KOPT-K1 (cell line): Measurements from ENCODE around the gene TMEM17.

Experiments
- H3K27ac ChIP-seq: fragments of 200-600 bp; sonication (generic); 2 replicates; pipeline ENCODE4 v1.5.1; 2016; ENCODE audit warnings: antibody characterized with exemption, mild to moderate bottlenecking, low read depth, low read length; ENCODE audit not compliant: poor library complexity, severe bottlenecking
- H3K36me3 ChIP-seq: fragments of 200-600 bp; sonication (generic); 2 replicates; pipeline ENCODE4 v1.5.1; 2017; ENCODE audit warnings: antibody characterized with exemption, mild to moderate bottlenecking, low read length, moderate library complexity; ENCODE audit not compliant: insufficient read depth
- H3K9me3 ChIP-seq: fragments of 200-600 bp; sonication (generic); 2 replicates; pipeline ENCODE4 v1.5.1; 2017; ENCODE audit warnings: antibody characterized with exemption, low read length, mild to moderate bottlenecking; ENCODE audit not compliant: insufficient read depth, poor library complexity, severe bottlenecking

TMEM17 gene

GRCh38 chr2:62458671-62459081 is 47.3 kb downstream of the TMEM17 start:
- no peaks in the 10 kb centered on the region for H3K9me3 ChIP-seq
- no peak overlapping the region for H3K27ac ChIP-seq
- no peaks in the 10 kb centered on the region for H3K36me3 ChIP-seq

GRCh38 chr2:62458206-62458641 is 47.8 kb downstream of the TMEM17 start:
- no peaks in the 10 kb centered on the region for H3K36me3 ChIP-seq
- H3K27ac ChIP-seq: no peak overlapping the region
- no peaks in the 10 kb centered on the region for H3K9me3 ChIP-seq

GRCh38 chr2:62457556-62457955 is 48.4 kb downstream of the TMEM17 start:
- no peak overlapping the region for H3K27ac ChIP-seq
- no peaks in the 10 kb centered on the region for H3K9me3 ChIP-seq
- H3K36me3 ChIP-seq: no peaks in the 10 kb centered on the region

- Histone ChIP-seq H3K9me3 (no peaks in the 10 kb centered on the region), H3K36me3 (no peaks in the 10 kb centered on the region), H3K27ac (no peak overlapping the region)
Observed at GRCh38 chr2:62456721-62457539, 49.1 kb downstream of the TMEM17 start.

GRCh38 chr2:62455957-62456692 is 49.9 kb downstream of the TMEM17 start:
- Histone ChIP-seq H3K9me3 (no peaks in the 10 kb centered on the region), H3K27ac (no peak overlapping the region), H3K36me3 (no peaks in the 10 kb centered on the region)

- H3K9me3 ChIP-seq: no peaks in the 10 kb centered on the region
- H3K36me3 ChIP-seq: no peaks in the 10 kb centered on the region
- H3K27ac ChIP-seq: no peak overlapping the region
Observed at GRCh38 chr2:62453955-62454354, 52.0 kb downstream of the TMEM17 start.

GRCh38 chr2:62452701-62453454 is 53.1 kb downstream of the TMEM17 start:
- Histone ChIP-seq H3K36me3 (no peaks in the 10 kb centered on the region), H3K9me3 (no peaks in the 10 kb centered on the region), H3K27ac (no peak overlapping the region)

- Histone ChIP-seq H3K27ac (no peak overlapping the region), H3K36me3 (no peaks in the 10 kb centered on the region)
Observed at GRCh38 chr2:62450716-62451191, 55.2 kb downstream of the TMEM17 start.

More at GRCh38 chr2:62450716-62451191, 55.2 kb downstream of the TMEM17 start:
- no peaks in the 10 kb centered on the region for H3K9me3 ChIP-seq
